ENCODE results near the gene CNTRL. TPM values are rescaled to one million over a fixed set of nuclear protein-coding genes. Genes with fewer than 3 reads are reported as not detected.
A peak's percentile ranks its signal among the peaks of the same experiment; 100 is the strongest.
"Not testable (repeated sequence)": the region's sequence is repeated elsewhere in the genome, so short reads cannot be mapped to it uniquely, and the experiment has no call there.

CNTRL gene
- total RNA-seq (2014; rRNA removed; shearing (Covaris generic); ENCODE audit: low replicate concordance) = 81.7 and 94.6 TPM in 2 replicates

DNA sequence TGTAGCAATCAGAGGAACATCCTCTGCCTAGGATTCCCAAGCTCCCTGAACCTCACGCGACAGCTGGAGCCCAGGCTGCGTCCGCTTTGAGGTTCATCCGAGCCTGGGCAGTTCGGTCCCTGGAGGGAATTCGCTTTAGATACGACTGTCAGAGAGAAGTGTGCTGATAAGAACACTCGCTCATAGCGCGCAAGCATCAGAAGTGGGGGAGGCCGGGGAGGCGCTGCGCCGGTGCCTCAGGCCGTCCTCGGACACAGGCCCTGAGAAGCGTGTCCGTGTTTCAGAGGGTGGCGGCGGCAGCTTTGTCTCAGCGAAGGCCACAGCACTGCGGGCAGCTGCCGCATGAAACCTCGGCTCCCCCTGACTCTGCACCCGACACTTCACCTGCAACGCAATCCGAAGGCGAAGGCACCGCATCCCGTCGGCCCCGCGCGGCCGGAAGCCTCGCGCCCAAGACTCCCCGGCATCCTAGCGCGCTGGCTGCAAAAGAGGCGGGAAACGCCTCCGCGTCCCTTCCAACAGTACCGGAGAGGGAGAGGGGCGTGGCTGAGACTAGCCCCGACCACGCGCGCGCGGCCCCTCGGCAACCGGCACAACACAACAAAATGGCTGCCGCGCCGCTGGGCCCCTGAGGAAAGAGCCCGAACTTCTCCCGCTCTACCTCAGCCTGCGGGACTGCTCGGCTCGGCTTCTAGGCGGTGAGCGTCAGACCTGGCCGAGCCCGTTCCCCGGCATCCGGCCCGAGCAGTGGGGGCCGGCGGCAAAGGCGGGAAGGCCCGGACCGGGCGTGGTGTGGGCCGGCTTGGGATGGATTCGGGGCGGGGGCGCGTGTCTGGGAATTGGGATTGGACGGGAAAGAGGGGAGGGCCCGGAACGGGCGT is at the start of gene CNTRL:
Gene CNTRL, plus strand, starts transcription at position 586 of the 881 bp plus-strand sequence. CDS start 13,372 bp downstream, outside the sequence.
- Histone ChIP-seq H3K27ac (ENCODE audit: low read length) (peak within 1 kb of the TSS; percentile 100), H2AFZ (ENCODE audit: low read length) (peak within 1 kb of the TSS; percentile 86), H3K4me1 (ENCODE audit: low read length) (peaks cover 58% of the 10 kb centered on the region), H3K9ac (ENCODE audit: low read length) (peak within 1 kb of the TSS; percentile 100), H3K79me2 (ENCODE audit: low read length) (peaks cover 60% of the 10 kb centered on the region), H3K27me3 (ENCODE audit: low read length) (no peaks in the 10 kb centered on the region), H3K4me3 (ENCODE audit: low read length) (peak within 1 kb of the TSS; percentile 95), H3K36me3 (ENCODE audit: insufficient read depth, low read length) (peaks cover under 1% of the 10 kb centered on the region; the same call in 1 of the 2 replicates), H4K20me1 (ENCODE audit: insufficient read depth, low read depth, low read length) (0 out of 2 replicates have a peak, but pooled peaks cover 3% of the 10 kb centered on the region), H3K9me3 (ENCODE audit: low read length) (no peaks in the 10 kb centered on the region), H3K9me2 (replicated peaks; ENCODE audit: insufficient read depth, low read length) (no peaks in the 10 kb centered on the region), H3K4me2 (ENCODE audit: low read depth, low read length, poor library complexity, severe bottlenecking) (peak within 1 kb of the TSS; percentile 86)
- DNase-seq = peak; percentile 98

- Histone ChIP-seq H3K27me3 (ENCODE audit: low read length) (no peaks in the 10 kb centered on the region), H3K9me2 (replicated peaks; ENCODE audit: insufficient read depth, low read length) (no peaks in the 10 kb centered on the region), H3K36me3 (ENCODE audit: insufficient read depth, low read length) (no peaks in the 10 kb centered on the region), H4K20me1 (ENCODE audit: insufficient read depth, low read depth, low read length) (no peaks in the 10 kb centered on the region), H3K79me2 (ENCODE audit: low read length) (no peaks in the 10 kb centered on the region), H3K4me2 (ENCODE audit: low read depth, low read length, poor library complexity, severe bottlenecking) (no peak overlapping the region), H3K9ac (ENCODE audit: low read length) (no peak overlapping the region), H3K27ac (ENCODE audit: low read length) (no peak overlapping the region), H3K9me3 (ENCODE audit: low read length) (no peaks in the 10 kb centered on the region), H3K4me3 (ENCODE audit: low read length) (no peak overlapping the region), H3K4me1 (ENCODE audit: low read length) (no peaks in the 10 kb centered on the region), H2AFZ (ENCODE audit: low read length) (no peak overlapping the region)
- no peak for DNase-seq
These were observed 48.5 kb upstream of the CNTRL start for GRCh38 chr9:121026260-121026691.

- H3K36me3 ChIP-seq (ENCODE audit: insufficient read depth, low read length) = no peaks in the 10 kb centered on the region
- no peak overlapping the region for H2AFZ ChIP-seq (ENCODE audit: low read length)
- no peaks in the 10 kb centered on the region for H3K79me2 ChIP-seq (ENCODE audit: low read length)
- H3K9me3 ChIP-seq (ENCODE audit: low read length) = no peaks in the 10 kb centered on the region
- no peaks in the 10 kb centered on the region for H3K27me3 ChIP-seq (ENCODE audit: low read length)
- H3K4me2 ChIP-seq (ENCODE audit: low read depth, low read length, poor library complexity, severe bottlenecking) = no peak overlapping the region
- no peaks in the 10 kb centered on the region for H3K9me2 ChIP-seq (replicated peaks; ENCODE audit: insufficient read depth, low read length)
- no peaks in the 10 kb centered on the region for H4K20me1 ChIP-seq (ENCODE audit: insufficient read depth, low read depth, low read length)
- no peak overlapping the region for H3K9ac ChIP-seq (ENCODE audit: low read length)
- H3K4me3 ChIP-seq (ENCODE audit: low read length) = no peak overlapping the region
- no peak overlapping the region for H3K27ac ChIP-seq (ENCODE audit: low read length)
- H3K4me1 ChIP-seq (ENCODE audit: low read length) = no peaks in the 10 kb centered on the region
- no peak for DNase-seq
These were observed 48.0 kb upstream of the CNTRL start for GRCh38 chr9:121026768-121027167.

- DNase-seq; H3K27me3 ChIP-seq (ENCODE audit: low read length); H3K9me3 ChIP-seq (ENCODE audit: low read length); H3K9ac ChIP-seq (ENCODE audit: low read length); H3K27ac ChIP-seq (ENCODE audit: low read length); H3K9me2 ChIP-seq (replicated peaks; ENCODE audit: insufficient read depth, low read length); H2AFZ ChIP-seq (ENCODE audit: low read length); H3K4me2 ChIP-seq (ENCODE audit: low read depth, low read length, poor library complexity, severe bottlenecking); H3K4me3 ChIP-seq (ENCODE audit: low read length); H4K20me1 ChIP-seq (ENCODE audit: insufficient read depth, low read depth, low read length); H3K4me1 ChIP-seq (ENCODE audit: low read length); H3K36me3 ChIP-seq (ENCODE audit: insufficient read depth, low read length); H3K79me2 ChIP-seq (ENCODE audit: low read length): not testable (repeated sequence)
These were observed 46.5 kb upstream of the CNTRL start for GRCh38 chr9:121028285-121028684.

- Histone ChIP-seq H3K36me3 (ENCODE audit: insufficient read depth, low read length) (no peaks in the 10 kb centered on the region), H3K9me2 (replicated peaks; ENCODE audit: insufficient read depth, low read length) (no peaks in the 10 kb centered on the region), H3K4me3 (ENCODE audit: low read length) (no peak overlapping the region), H3K4me2 (ENCODE audit: low read depth, low read length, poor library complexity, severe bottlenecking) (no peak overlapping the region), H3K9me3 (ENCODE audit: low read length) (no peaks in the 10 kb centered on the region), H3K79me2 (ENCODE audit: low read length) (no peaks in the 10 kb centered on the region), H2AFZ (ENCODE audit: low read length) (no peak overlapping the region), H3K27ac (ENCODE audit: low read length) (no peak overlapping the region), H3K27me3 (ENCODE audit: low read length) (no peaks in the 10 kb centered on the region), H4K20me1 (ENCODE audit: insufficient read depth, low read depth, low read length) (no peaks in the 10 kb centered on the region), H3K9ac (ENCODE audit: low read length) (no peak overlapping the region), H3K4me1 (ENCODE audit: low read length) (no peaks in the 10 kb centered on the region)
- no peak for DNase-seq
These were observed 45.3 kb upstream of the CNTRL start for GRCh38 chr9:121029469-121029868.

DNA sequence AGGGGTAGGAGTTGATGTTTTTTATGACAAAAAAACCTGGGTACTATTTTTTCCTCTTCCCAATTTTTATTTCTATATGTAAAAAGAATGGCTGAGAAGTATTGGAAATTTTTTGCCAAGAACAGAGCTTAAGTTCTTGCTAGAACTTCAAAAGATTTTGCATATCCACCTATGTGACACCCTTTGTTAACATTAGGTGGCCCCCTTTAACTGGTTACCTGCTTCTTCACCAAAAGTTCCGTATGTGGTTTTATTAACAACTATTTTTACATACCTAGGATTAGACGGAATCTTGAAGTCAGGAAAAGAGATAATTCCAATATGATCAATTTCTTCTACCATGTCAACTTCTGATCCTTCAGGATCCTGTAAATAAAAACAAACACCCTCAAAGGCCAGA is 40.2 kb upstream of the CNTRL start:
- H3K9ac ChIP-seq (ENCODE audit: low read length) = no peak overlapping the region
- H3K9me3 ChIP-seq (ENCODE audit: low read length) = no peaks in the 10 kb centered on the region
- H2AFZ ChIP-seq (ENCODE audit: low read length) = no peak overlapping the region
- DNase-seq = no peak
- H4K20me1 ChIP-seq (ENCODE audit: insufficient read depth, low read depth, low read length) = no peaks in the 10 kb centered on the region
- no peak overlapping the region for H3K4me3 ChIP-seq (ENCODE audit: low read length)
- H3K4me1 ChIP-seq (ENCODE audit: low read length) = peaks cover 5% of the 10 kb centered on the region
- no peaks in the 10 kb centered on the region for H3K79me2 ChIP-seq (ENCODE audit: low read length)
- no peaks in the 10 kb centered on the region for H3K36me3 ChIP-seq (ENCODE audit: insufficient read depth, low read length)
- no peak overlapping the region for H3K27ac ChIP-seq (ENCODE audit: low read length)
- no peaks in the 10 kb centered on the region for H3K27me3 ChIP-seq (ENCODE audit: low read length)
- no peak overlapping the region for H3K4me2 ChIP-seq (ENCODE audit: low read depth, low read length, poor library complexity, severe bottlenecking)
- no peaks in the 10 kb centered on the region for H3K9me2 ChIP-seq (replicated peaks; ENCODE audit: insufficient read depth, low read length)

DNA sequence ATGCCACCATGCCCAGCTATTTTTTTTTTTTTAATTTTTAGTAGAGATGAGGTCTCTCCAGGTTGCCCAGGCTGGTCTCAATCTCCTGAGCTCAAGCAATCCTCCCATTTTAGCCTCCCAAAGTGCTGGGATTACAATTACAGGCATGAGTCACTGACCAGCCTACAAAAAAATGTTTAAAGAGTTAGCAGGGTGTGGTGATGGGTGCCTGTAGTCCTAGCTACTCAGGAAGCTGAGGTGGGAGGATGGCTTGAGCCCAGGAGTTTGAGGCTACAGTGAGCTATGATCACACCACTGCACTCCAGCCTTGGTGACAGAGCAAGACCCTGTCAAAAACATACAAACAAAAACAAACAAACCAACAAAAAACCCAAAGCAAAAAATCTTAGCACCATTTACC is 39.0 kb upstream of the CNTRL start:
- not testable (repeated sequence) for H3K9me2 ChIP-seq (replicated peaks; ENCODE audit: insufficient read depth, low read length); H3K27ac ChIP-seq (ENCODE audit: low read length); H3K4me3 ChIP-seq (ENCODE audit: low read length); H3K4me1 ChIP-seq (ENCODE audit: low read length); H3K79me2 ChIP-seq (ENCODE audit: low read length); H3K9me3 ChIP-seq (ENCODE audit: low read length); H3K4me2 ChIP-seq (ENCODE audit: low read depth, low read length, poor library complexity, severe bottlenecking); H3K27me3 ChIP-seq (ENCODE audit: low read length); H3K9ac ChIP-seq (ENCODE audit: low read length); H2AFZ ChIP-seq (ENCODE audit: low read length); H3K36me3 ChIP-seq (ENCODE audit: insufficient read depth, low read length); H4K20me1 ChIP-seq (ENCODE audit: insufficient read depth, low read depth, low read length); DNase-seq

DNA sequence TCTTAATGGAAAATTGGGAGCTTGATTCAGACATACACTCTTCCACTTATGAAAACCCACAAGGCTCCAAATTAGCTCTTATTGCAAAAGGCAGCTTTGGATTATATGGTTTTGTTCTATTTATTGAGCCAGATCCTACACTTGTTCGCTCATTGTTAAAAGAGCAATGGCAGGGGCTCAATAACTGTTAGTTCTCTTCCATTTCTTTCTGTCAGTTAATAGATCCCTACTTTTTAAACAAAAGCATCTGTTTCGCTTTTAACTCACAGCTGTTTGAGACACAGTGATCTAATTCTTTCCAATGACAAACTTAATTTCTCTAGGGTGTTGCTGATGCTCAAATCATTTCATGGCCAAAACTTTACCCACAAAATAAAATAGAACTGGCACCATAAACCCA is 36.4 kb upstream of the CNTRL start:
- no peaks in the 10 kb centered on the region for H3K9me3 ChIP-seq (ENCODE audit: low read length)

More for the DNA sequence above, 36.4 kb upstream of the CNTRL start:
- Histone ChIP-seq H3K4me1 (ENCODE audit: low read length) (peaks cover 5% of the 10 kb centered on the region), H3K9me2 (replicated peaks; ENCODE audit: insufficient read depth, low read length) (no peaks in the 10 kb centered on the region), H3K79me2 (ENCODE audit: low read length) (no peaks in the 10 kb centered on the region), H3K27ac (ENCODE audit: low read length) (no peak overlapping the region), H4K20me1 (ENCODE audit: insufficient read depth, low read depth, low read length) (no peaks in the 10 kb centered on the region), H3K4me3 (ENCODE audit: low read length) (no peak overlapping the region), H3K9ac (ENCODE audit: low read length) (no peak overlapping the region), H2AFZ (ENCODE audit: low read length) (0 out of 2 replicates have a peak overlapping the region, but pooled peaks have one; percentile 40), H3K27me3 (ENCODE audit: low read length) (no peaks in the 10 kb centered on the region), H3K4me2 (ENCODE audit: low read depth, low read length, poor library complexity, severe bottlenecking) (no peak overlapping the region), H3K36me3 (ENCODE audit: insufficient read depth, low read length) (no peaks in the 10 kb centered on the region)
- no peak for DNase-seq

All from Karpas-422 (cell line).